ENCODE results near the gene TMC2. TPM values are rescaled to one million over a fixed set of nuclear protein-coding genes. Genes with fewer than 3 reads are reported as not detected.

Gene TMC2
- polyA plus RNA-seq, 3 donors = not detected

DNA sequence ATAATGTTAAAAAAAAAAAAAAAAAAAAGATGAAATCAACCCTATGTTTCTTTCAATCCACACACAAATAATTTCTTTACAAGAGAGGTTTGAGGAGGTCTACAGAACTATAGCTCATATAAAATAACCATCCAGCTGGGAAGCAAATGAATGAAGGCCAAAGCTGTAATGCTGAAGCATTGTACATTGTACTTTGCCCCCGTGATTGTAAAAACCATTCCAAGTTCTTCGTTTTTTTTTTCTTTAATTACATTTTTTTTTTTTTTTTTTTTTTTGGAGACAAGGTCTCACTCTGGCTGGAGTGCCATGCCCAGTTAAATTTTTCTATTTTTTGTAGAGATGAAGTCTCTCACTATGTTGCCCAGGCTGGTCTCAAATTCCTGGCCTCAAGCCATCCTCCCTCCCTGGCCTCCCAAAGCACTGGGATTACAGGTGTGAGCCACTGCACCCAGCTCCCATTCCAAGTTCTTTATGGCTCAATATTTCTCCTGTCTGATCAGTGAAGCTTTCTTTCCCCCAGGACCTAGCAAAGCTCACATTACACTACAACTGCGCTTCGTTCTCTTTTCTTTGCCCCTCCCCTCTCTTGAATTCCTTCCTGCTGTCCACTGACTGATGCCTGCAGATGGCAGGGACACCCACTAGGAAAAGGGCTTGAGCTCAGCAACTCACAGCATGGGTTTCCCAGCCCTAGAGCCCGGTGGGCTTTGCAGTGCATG lies 63.1 kb downstream of the TMC2 start:
- no peaks in the 10 kb centered on the region for H3K4me1 ChIP-seq (ENCODE audit: control insufficient read depth in 1 of 2, insufficient read depth in 2 of 2, low read length in 2 of 2)
- intact Hi-C loops (cut with micrococcal nuclease) = no loop called here
- H3K27ac ChIP-seq (ENCODE audit: low read depth in 1 of 2, low read length in 2 of 2) = no peak overlapping the region
- no peaks in the 10 kb centered on the region for H3K36me3 ChIP-seq (replicated peaks in 1 of 2; ENCODE audit: control insufficient read depth in 1 of 2, insufficient read depth in 2 of 2, low read length in 2 of 2)
- H3K4me2 ChIP-seq (replicated peaks; ENCODE audit: extremely low read depth, low read length, poor library complexity, severe bottlenecking) = no peak overlapping the region
- peaks cover 11 to 22% (median 11%) of the 10 kb centered on the region in 3 donors for H3K27me3 Mint-ChIP-seq (ENCODE audit: low read depth in 3 of 3)
- no peaks in the 10 kb centered on the region for H3K79me2 ChIP-seq (ENCODE audit: insufficient read depth, low read length)
- no peaks in the 10 kb centered on the region for H3K36me3 Mint-ChIP-seq
- peak overlapping the region in 1 of 7 donors; percentile 14 for H3K27ac Mint-ChIP-seq
- H3K4me1 Mint-ChIP-seq = peaks cover 3% of the 10 kb centered on the region
- TF ChIP-seq, protein P1, sequence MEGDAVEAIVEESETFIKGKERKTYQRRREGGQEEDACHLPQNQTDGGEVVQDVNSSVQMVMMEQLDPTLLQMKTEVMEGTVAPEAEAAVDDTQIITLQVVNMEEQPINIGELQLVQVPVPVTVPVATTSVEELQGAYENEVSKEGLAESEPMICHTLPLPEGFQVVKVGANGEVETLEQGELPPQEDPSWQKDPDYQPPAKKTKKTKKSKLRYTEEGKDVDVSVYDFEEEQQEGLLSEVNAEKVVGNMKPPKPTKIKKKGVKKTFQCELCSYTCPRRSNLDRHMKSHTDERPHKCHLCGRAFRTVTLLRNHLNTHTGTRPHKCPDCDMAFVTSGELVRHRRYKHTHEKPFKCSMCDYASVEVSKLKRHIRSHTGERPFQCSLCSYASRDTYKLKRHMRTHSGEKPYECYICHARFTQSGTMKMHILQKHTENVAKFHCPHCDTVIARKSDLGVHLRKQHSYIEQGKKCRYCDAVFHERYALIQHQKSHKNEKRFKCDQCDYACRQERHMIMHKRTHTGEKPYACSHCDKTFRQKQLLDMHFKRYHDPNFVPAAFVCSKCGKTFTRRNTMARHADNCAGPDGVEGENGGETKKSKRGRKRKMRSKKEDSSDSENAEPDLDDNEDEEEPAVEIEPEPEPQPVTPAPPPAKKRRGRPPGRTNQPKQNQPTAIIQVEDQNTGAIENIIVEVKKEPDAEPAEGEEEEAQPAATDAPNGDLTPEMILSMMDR (IDR thresholded peaks at IDR 0.05) = no peak
- peaks cover 0 to 4% (median 0%) of the 10 kb centered on the region in 7 donors for H3K9me3 Mint-ChIP-seq
- WGBS (ENCODE audit: insufficient coverage) = 60% methylated on average over 2 of the region's 5 CpGs
- no peaks in the 10 kb centered on the region for H3K9me3 ChIP-seq (replicated peaks in 1 of 2; ENCODE audit: control insufficient read depth in 1 of 2, insufficient read depth in 1 of 2, low read length in 2 of 2)
- no peak overlapping the region for H3K9ac ChIP-seq (ENCODE audit: insufficient read depth, low read length, poor library complexity, severe bottlenecking)
- DNase-seq = no peak
- no peaks in the 10 kb centered on the region for H4K20me1 ChIP-seq (ENCODE audit: insufficient read depth, low read length)
- no peak overlapping the region for H2AFZ ChIP-seq (ENCODE audit: insufficient read depth, low read depth, low read length, poor library complexity, severe bottlenecking)
- peaks cover 0 to 3% of the 10 kb centered on the region in 2 donors for H3K27me3 ChIP-seq (ENCODE audit: control insufficient read depth in 2 of 2, insufficient read depth in 2 of 2, low read length in 2 of 2)
- H3K4me3 Mint-ChIP-seq = peak overlapping the region in 1 of 2 donors; percentile 26
- no peak overlapping the region for H3K4me3 ChIP-seq (replicated peaks in 1 of 3; ENCODE audit: low read depth in 2 of 3, low read length in 3 of 3)

GRCh38 chr20:2602046-2602735 lies 65.8 kb downstream of the TMC2 start:
- Mint-ChIP-seq H3K27ac (no peak overlapping the region), H3K27me3 (ENCODE audit: low read depth in 3 of 3) (peaks cover 10 to 25% (median 11%) of the 10 kb centered on the region in 3 donors), H3K9me3 (peaks cover 8 to 23% (median 20%) of the 10 kb centered on the region in 7 donors), H3K4me3 (no peak overlapping the region), H3K36me3 (no peaks in the 10 kb centered on the region), H3K4me1 (no peaks in the 10 kb centered on the region)
- TF ChIP-seq, protein P1 (IDR thresholded peaks at IDR 0.05) = no peak
- intact Hi-C loops (cut with micrococcal nuclease) = no loop called here
- no peaks in the 10 kb centered on the region for H3K36me3 ChIP-seq (replicated peaks in 1 of 2; ENCODE audit: control insufficient read depth in 1 of 2, insufficient read depth in 2 of 2, low read length in 2 of 2)
- H3K9me3 ChIP-seq (replicated peaks in 1 of 2; ENCODE audit: control insufficient read depth in 1 of 2, insufficient read depth in 1 of 2, low read length in 2 of 2) = peaks cover 10 to 18% of the 10 kb centered on the region in 2 donors
- H3K27me3 ChIP-seq (ENCODE audit: control insufficient read depth in 2 of 2, insufficient read depth in 2 of 2, low read length in 2 of 2) = peaks cover 0 to 3% of the 10 kb centered on the region in 2 donors
- no CpG with 5 or more reads among the region's 9 CpGs for WGBS (ENCODE audit: insufficient coverage)
- no peak for DNase-seq
- no peak overlapping the region for H2AFZ ChIP-seq (ENCODE audit: insufficient read depth, low read depth, low read length, poor library complexity, severe bottlenecking)
- H3K9ac ChIP-seq (ENCODE audit: insufficient read depth, low read length, poor library complexity, severe bottlenecking) = no peak overlapping the region
- no peaks in the 10 kb centered on the region for H3K79me2 ChIP-seq (ENCODE audit: insufficient read depth, low read length)
- no peaks in the 10 kb centered on the region for H4K20me1 ChIP-seq (ENCODE audit: insufficient read depth, low read length)
- H3K27ac ChIP-seq (ENCODE audit: low read depth in 1 of 2, low read length in 2 of 2) = no peak overlapping the region
- no peak overlapping the region for H3K4me2 ChIP-seq (replicated peaks; ENCODE audit: extremely low read depth, low read length, poor library complexity, severe bottlenecking)
- no peaks in the 10 kb centered on the region for H3K4me1 ChIP-seq (ENCODE audit: control insufficient read depth in 1 of 2, insufficient read depth in 2 of 2, low read length in 2 of 2)
- H3K4me3 ChIP-seq (replicated peaks in 1 of 3; ENCODE audit: low read depth in 2 of 3, low read length in 3 of 3) = no peak overlapping the region
